GM21381 (cell line): ENCODE results near the gene PCDHGA4.
"Not testable (repeated sequence)": the region's sequence is repeated elsewhere in the genome, so short reads cannot be mapped to it uniquely, and the experiment has no call there.

ENCODE experiments used
- ATAC-seq: cut with Tn5 transposase; IDR thresholded peaks from one replicate; pipeline ENCODE4 v1.9.1; 2021; ENCODE audit warnings: mild to moderate bottlenecking, moderate library complexity; ENCODE audit not compliant: unreplicated experiment

PCDHGA4 gene

GRCh38 chr5:141382469-141383294 is 27.9 kb downstream of the PCDHGA4 start, which contains the start of gene PCDHGA7:
PCDHGA7 (plus strand) TSS chr5:141382742; CDS start chr5:141382900, 158 bp downstream.
- no peak for ATAC-seq

DNA sequence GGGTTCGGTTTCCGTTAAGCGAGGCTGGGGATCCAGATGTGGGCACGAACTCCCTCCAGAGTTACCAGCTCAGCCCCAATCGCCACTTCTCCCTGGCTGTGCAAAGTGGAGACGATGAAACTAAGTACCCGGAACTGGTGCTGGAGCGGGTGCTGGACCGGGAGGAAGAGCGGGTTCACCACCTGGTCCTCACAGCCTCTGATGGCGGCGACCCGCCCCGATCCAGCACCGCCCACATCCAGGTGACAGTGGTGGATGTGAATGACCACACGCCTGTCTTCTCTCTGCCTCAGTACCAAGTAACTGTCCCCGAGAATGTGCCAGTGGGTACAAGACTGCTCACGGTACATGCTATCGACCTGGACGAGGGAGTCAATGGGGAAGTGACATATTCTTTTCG is 28.5 kb downstream of the PCDHGA4 start:
- ATAC-seq: no peak

DNA sequence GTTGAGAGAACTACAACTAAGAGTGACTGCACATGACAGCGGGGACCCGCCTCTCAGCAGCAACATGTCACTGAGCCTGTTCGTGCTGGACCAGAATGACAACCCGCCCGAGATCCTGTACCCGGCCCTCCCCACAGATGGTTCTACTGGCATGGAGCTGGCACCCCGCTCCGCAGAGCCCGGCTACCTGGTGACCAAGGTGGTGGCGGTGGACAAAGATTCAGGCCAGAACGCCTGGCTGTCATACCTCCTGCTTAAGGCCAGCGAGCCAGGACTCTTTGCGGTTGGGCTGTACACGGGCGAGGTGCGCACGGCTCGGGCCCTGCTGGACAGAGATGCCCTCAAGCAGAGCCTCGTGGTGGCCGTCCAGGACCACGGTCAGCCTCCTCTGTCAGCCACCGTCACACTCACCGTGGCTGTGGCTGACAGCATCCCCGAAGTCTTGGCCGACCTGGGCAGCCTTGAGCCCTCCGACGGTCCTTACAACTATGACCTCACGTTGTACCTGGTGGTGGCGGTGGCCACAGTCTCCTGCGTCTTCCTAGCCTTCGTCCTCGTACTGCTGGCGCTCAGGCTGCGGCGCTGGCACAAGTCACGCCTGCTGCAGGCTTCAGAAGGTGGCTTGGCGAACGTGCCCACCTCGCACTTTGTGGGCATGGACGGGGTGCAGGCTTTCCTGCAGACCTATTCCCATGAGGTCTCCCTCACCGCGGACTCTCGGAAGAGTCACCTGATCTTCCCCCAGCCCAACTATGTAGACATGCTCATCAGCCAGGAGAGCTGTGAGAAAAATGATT is 29.8 kb downstream of the PCDHGA4 start:
- no peak for ATAC-seq

DNA sequence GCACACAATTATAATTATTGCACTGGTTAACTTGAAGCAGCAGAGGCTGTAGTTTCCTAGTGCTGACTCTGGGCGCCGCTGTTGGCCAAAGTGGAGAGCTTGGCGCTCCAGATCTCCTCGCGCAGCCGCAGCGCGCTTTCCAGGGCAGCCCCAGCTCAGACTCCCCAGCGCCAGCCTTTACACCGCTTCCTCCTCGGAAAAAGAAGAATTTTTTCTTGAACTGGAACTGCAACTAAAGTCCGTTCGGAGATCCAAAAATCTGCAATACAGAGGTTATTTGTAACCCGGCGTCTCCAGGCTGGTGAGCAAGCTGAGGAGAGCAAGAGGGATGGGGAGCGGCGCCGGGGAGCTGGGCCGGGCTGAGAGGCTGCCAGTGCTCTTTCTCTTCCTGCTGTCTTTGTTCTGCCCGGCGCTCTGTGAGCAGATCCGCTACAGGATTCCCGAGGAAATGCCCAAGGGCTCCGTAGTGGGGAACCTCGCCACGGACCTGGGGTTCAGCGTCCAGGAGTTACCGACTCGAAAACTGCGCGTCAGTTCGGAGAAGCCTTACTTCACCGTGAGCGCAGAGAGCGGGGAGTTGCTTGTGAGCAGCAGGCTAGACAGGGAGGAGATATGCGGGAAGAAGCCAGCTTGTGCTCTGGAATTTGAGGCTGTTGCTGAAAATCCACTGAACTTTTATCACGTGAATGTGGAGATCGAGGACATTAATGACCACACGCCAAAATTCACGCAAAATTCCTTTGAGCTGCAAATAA is 32.9 kb downstream of the PCDHGA4 start, which contains the start of gene PCDHGB4:
Gene PCDHGB4, plus strand, starts transcription at position 142 of the 755 bp plus-strand sequence. Its CDS starts 187 bp downstream, at position 329.
- ATAC-seq: not testable (repeated sequence)

GRCh38 chr5:141388661-141389060 is 33.8 kb downstream of the PCDHGA4 start:
- ATAC-seq: no peak

DNA sequence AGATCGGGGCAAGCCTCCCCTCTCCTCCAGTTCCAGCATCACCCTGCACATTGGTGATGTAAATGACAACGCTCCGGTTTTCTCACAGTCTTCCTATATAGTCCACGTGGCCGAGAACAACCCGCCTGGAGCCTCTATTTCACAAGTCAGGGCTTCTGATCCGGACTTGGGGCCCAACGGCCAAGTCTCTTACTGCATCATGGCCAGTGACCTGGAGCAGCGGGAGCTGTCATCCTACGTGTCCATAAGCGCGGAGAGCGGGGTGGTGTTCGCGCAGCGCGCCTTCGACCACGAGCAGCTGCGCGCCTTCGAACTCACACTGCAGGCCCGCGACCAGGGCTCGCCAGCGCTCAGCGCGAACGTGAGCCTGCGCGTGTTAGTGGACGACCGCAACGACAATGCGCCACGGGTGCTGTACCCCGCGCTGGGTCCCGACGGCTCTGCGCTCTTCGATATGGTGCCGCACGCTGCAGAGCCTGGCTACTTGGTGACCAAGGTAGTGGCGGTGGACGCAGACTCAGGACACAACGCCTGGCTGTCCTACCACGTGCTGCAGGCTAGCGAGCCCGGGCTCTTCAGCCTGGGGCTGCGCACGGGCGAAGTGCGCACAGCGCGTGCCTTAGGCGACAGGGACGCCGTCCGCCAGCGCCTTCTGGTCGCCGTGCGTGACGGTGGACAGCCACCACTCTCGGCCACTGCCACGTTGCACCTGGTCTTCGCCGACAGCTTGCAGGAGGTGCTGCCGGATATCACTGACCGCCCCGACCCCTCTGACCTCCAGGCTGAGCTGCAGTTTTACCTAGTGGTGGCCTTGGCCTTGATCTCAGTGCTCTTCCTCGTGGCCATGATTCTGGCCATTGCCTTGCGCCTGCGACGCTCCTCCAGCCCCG is 34.6 kb downstream of the PCDHGA4 start:
- no peak for ATAC-seq

- no peak for ATAC-seq
Measured at GRCh38 chr5:141392429-141393198, 37.8 kb downstream of the PCDHGA4 start, which contains the start of gene PCDHGA8. PCDHGA8 (plus strand) TSS chr5:141392633; CDS start chr5:141392814, 181 bp downstream.

- no peak for ATAC-seq
Measured at GRCh38 chr5:141393267-141393666, 38.4 kb downstream of the PCDHGA4 start.

GRCh38 chr5:141394401-141395187 is 39.8 kb downstream of the PCDHGA4 start:
- not testable (repeated sequence) for ATAC-seq

GRCh38 chr5:141397756-141398551 is 43.1 kb downstream of the PCDHGA4 start, which contains the start of gene PCDHGB5:
PCDHGB5 (plus strand) TSS chr5:141397947; CDS start chr5:141398128, 181 bp downstream.
- peak; percentile 75 for ATAC-seq

DNA sequence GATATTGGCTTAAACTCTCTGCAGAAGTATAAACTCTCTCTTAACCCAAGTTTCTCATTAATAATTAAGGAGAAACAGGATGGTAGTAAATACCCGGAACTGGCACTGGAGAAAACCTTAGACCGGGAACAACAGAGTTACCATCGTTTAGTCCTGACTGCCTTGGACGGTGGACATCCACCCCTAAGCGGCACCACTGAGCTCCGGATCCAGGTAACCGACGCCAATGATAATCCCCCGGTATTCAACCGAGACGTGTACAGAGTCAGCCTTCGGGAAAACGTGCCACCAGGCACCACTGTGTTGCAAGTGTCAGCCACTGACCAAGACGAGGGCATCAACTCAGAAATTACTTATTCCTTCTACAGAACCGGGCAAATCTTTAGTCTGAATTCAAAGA is 43.8 kb downstream of the PCDHGA4 start:
- no peak for ATAC-seq

- ATAC-seq: no peak
Measured at GRCh38 chr5:141399555-141400258, 44.9 kb downstream of the PCDHGA4 start.

GRCh38 chr5:141402553-141403243 is 47.9 kb downstream of the PCDHGA4 start, which contains the start of gene PCDHGA9:
PCDHGA9 (plus strand) TSS chr5:141402778; CDS start chr5:141402953, 175 bp downstream.
- ATAC-seq: no peak

GRCh38 chr5:141403387-141403786 is 48.6 kb downstream of the PCDHGA4 start:
- ATAC-seq: no peak
